A673 (cell line): Measurements from ENCODE around the gene NUP93.

ENCODE experiments used
- CTCF ChIP-seq: fragments of 300-800, 200-600 bp; sonication (generic); conservative IDR thresholded peaks from 2 replicates; pipeline ENCODE4 v1.5.1; 2017; ENCODE audit warnings: low read depth, mild to moderate bottlenecking, antibody characterized with exemption, low read length, moderate library complexity, mixed read lengths
- EZH2 ChIP-seq: fragments of 200-600 bp; sonication (generic); IDR thresholded peaks from 2 replicates; pipeline ENCODE4 v1.6.1; 2017; ENCODE audit warnings: borderline replicate concordance, low read depth, mild to moderate bottlenecking, mixed read lengths, antibody characterized with exemption, low read length; ENCODE audit not compliant: poor library complexity, severe bottlenecking

- TF ChIP-seq CTCF (no peak), EZH2 (no peak)
Observed at GRCh38 chr16:56849690-56850680, 120.1 kb downstream of the NUP93 start.
